Heart left ventricle (tissue), 16 donors: ENCODE data around the gene MTUS2. TPM values are rescaled to one million over a fixed set of nuclear protein-coding genes. Genes with fewer than 3 reads are reported as not detected.

Source experiments
- ATAC-seq, 4 donors: fragments of 200-7000 bp; cut with Tn5 transposase; one replicate each; pipeline ENCODE4 v1.9.1; 2020 to 2022; ENCODE audit warnings: moderate library complexity in 4 of 4, mild to moderate bottlenecking in 3 of 4, moderate number of reproducible peaks in 1 of 4
- DNase-seq, 5 donors: peaks; one replicate each; pipeline ENCODE4 v3.0.0-alpha.2; 2020
- H3K27ac ChIP-seq, 12 donors: fragments of 200-600 bp; sonication (generic) in 4 of 12; one replicate each; pipeline versions ENCODE4 v1.5.0 to v1.8.0; 2016 to 2022; ENCODE audit warnings: mild to moderate bottlenecking in 2 of 12
- H3K27me3 ChIP-seq, 9 donors: fragments of 200-600 bp; sonication (generic) in 2 of 9; one replicate each; pipeline versions ENCODE4 v1.5.1 to v1.8.0; 2016 to 2022; ENCODE audit warnings: mild to moderate bottlenecking in 3 of 9
- H3K36me3 ChIP-seq, 9 donors: fragments of 200-600 bp; sonication (generic) in 2 of 9; one replicate each; pipeline versions ENCODE4 v1.5.0 to v1.8.0; 2018 to 2022; ENCODE audit warnings: mild to moderate bottlenecking in 2 of 9
- H3K4me1 ChIP-seq, 12 donors: fragments of 200-600 bp; sonication (generic) in 4 of 12; one replicate each; pipeline versions ENCODE4 v1.5.0 to v1.8.0; 2016 to 2022; ENCODE audit warnings: mild to moderate bottlenecking in 3 of 12
- H3K4me3 ChIP-seq, 12 donors: fragments of 200-600 bp; sonication (generic) in 4 of 12; one replicate each; pipeline versions ENCODE4 v1.5.0 to v1.8.0; 2017 to 2022; ENCODE audit warnings: mild to moderate bottlenecking in 9 of 12, moderate library complexity in 4 of 12
- H3K9me3 ChIP-seq, 12 donors: fragments of 200-600 bp; sonication (generic) in 4 of 12; one replicate each; pipeline versions ENCODE4 v1.5.0 to v1.8.0; 2016 to 2022; ENCODE audit warnings: mild to moderate bottlenecking in 1 of 12
- CTCF ChIP-seq, 12 donors: fragments of 200-600 bp; sonication (generic) in 4 of 12; IDR thresholded peaks; one replicate each; pipeline versions ENCODE4 v1.5.0 to v1.8.0; 2018 to 2022; ENCODE audit warnings: antibody characterized with exemption in 12 of 12, mild to moderate bottlenecking in 5 of 12
- POLR2A ChIP-seq, 2 donors: fragments of 450-650 bp; IDR thresholded peaks; one replicate each; pipeline ENCODE4 v1.6.1; 2017; ENCODE audit warnings: antibody characterized with exemption in 2 of 2, mild to moderate bottlenecking in 2 of 2, moderate library complexity in 2 of 2
- WGBS, 4 donors: extraction: QIAGEN DNeasy Blood & Tissue Kit in 2 of 4; methylation state at CpG; one replicate each; pipeline versions ENCODE4 v1.1.5 to v1.1.7; 2013 to 2018; 5-methylcytosine and 5-hydroxymethylcytosine counted together
- intact Hi-C, 10 donors: fragments of 100-400 bp; cut with DNase I; formaldehyde crosslinking; loops; one replicate each; pipeline versions ENCODE4 v1.11.1 to v1.14.2; 2022
- polyA plus RNA-seq, 2 donors: library from polyadenylated mRNA; stranded (reverse); fragments of 200-250 nt; gene quantifications; one replicate each; pipeline ENCODE4 v1.2.3, GENCODE V29; 2013
- total RNA-seq, 9 donors: library from RNA; depleted of rRNA in 2 of 9; stranded (reverse); fragments of >200 nt in 2 of 9; fragmentation: NEBNext Ultra II Directional in 3 of 9; extraction: Animal tissue kit (Norgen Biotek cat#: 25700) in 3 of 9; gene quantifications; one replicate each; pipeline versions ENCODE4 v1.1.0 to v1.2.4, GENCODE V29; 2016 to 2023
- donor health status: ischemic (EF 13 %, LVEDD 7.1; RV severe dilation, severe dysfunction).
- donor health status: healthy with polysubstance abuse.
- donor health status: DM: no; HTN: yes; CAD: no.
- donor health status: DM: no; HTN: no; CAD: no.
- donor health status: ischemic (EF 25% LVEDD 6.9; RV normal size, moderate dysfunction).
- donor health status: ischemic (EF 25% LVEDD 5.7; RV mildly dilated, moderate dysfunction).
- donor health status: healthy.
- donor health status: DM: yes; HTN: yes; CAD: no.
- donor health status: ischemic (EF 35%, LVEDD 5.7; RV mildly dilated, moderate dysfunction).
- donor health status: nonischemic (EF 11% LVEDD 7.7; RV severe dilation, severe dysfunction).
- donor health status: DM: yes; HTN: yes; CAD: no.
- donor health status: PGD.
- donor health status: ischemic (EF 29% LVEDD 5.4; RV normal size, mild dysfunction).
- donor health status: nonischemic (EF 23%, LVEDD 6.1; RV moderate dilation, normal function).

Gene MTUS2
- total and polyA plus RNA-seq, 11 donors: 28.7 to 174 (median 67.9) TPM

- intact Hi-C loops: no loop called here
- Histone ChIP-seq H3K4me3 (no peak overlapping the region), H3K27ac (no peak overlapping the region), H3K4me1 (no peaks in the 10 kb centered on the region), H3K9me3 (peaks cover 0 to 5% (median 0%) of the 10 kb centered on the region in 12 donors), H3K36me3 (no peaks in the 10 kb centered on the region), H3K27me3 (no peaks in the 10 kb centered on the region)
- TF ChIP-seq CTCF (IDR thresholded peaks at IDR 0.05): no peak
- no peak for TF ChIP-seq POLR2A (IDR thresholded peaks at IDR 0.05)
- no peak for DNase-seq
- 84 to 89% (median 86%) methylated on average over 9 to 18 of the region's 18 CpGs for WGBS, 4 donors
- no peak for ATAC-seq
These were observed 219.1 kb downstream of the MTUS2 start for GRCh38 chr13:29039212-29039611.

GRCh38 chr13:29046588-29046987 lies 226.4 kb downstream of the MTUS2 start:
- WGBS, 4 donors: 14 to 26% (median 24%) methylated on average over 4 of the region's 4 CpGs
- no peak overlapping the region for H3K27ac ChIP-seq

GRCh38 chr13:29049524-29049923 lies 229.4 kb downstream of the MTUS2 start:
- ATAC-seq (peak in 1 of 4 donors; percentile 14), DNase-seq (no peak)
- WGBS, 4 donors: 41 to 60% (median 51%) methylated on average over 6 of the region's 6 CpGs
- Histone ChIP-seq H3K27ac (no peak overlapping the region), H3K27me3 (no peaks in the 10 kb centered on the region), H3K4me1 (peaks cover 0 to 6% (median 0%) of the 10 kb centered on the region in 12 donors), H3K4me3 (no peak overlapping the region), H3K36me3 (no peaks in the 10 kb centered on the region), H3K9me3 (peaks cover 0 to 8% (median 0%) of the 10 kb centered on the region in 12 donors)
- TF ChIP-seq CTCF (IDR thresholded peaks at IDR 0.05) (no peak), POLR2A (IDR thresholded peaks at IDR 0.05) (no peak)
- intact Hi-C loops: no loop called here

More at GRCh38 chr13:29046588-29046987, 226.4 kb downstream of the MTUS2 start:
- H3K9me3 ChIP-seq: peaks cover 0 to 12% (median 0%) of the 10 kb centered on the region in 12 donors
- H3K4me3 ChIP-seq: no peak overlapping the region
- no peaks in the 10 kb centered on the region for H3K36me3 ChIP-seq
- H3K27me3 ChIP-seq: no peaks in the 10 kb centered on the region
- no peak for ATAC-seq
- no peak for DNase-seq
- intact Hi-C loops: no loop called here
- H3K4me1 ChIP-seq: peaks cover 0 to 6% (median 0%) of the 10 kb centered on the region in 12 donors
- TF ChIP-seq CTCF (IDR thresholded peaks at IDR 0.05): no peak
- no peak for TF ChIP-seq POLR2A (IDR thresholded peaks at IDR 0.05)

GRCh38 chr13:29050719-29051118 lies 230.6 kb downstream of the MTUS2 start:
- Histone ChIP-seq H3K9me3 (peaks cover 0 to 4% (median 0%) of the 10 kb centered on the region in 12 donors), H3K36me3 (no peaks in the 10 kb centered on the region), H3K4me3 (no peak overlapping the region), H3K4me1 (peaks cover 0 to 6% (median 0%) of the 10 kb centered on the region in 12 donors), H3K27ac (no peak overlapping the region), H3K27me3 (no peaks in the 10 kb centered on the region)
- DNase-seq (no peak), ATAC-seq (no peak)
- TF ChIP-seq CTCF (IDR thresholded peaks at IDR 0.05): no peak
- no peak for TF ChIP-seq POLR2A (IDR thresholded peaks at IDR 0.05)
- 48 to 66% (median 66%) methylated on average over 4 of the region's 4 CpGs for WGBS, 4 donors
- intact Hi-C loops: no loop called here
